Keratinocyte (primary cell): Measurements from ENCODE around the gene SULT4A1.

Experiments
- EZH2 ChIP-seq: IDR thresholded peaks from one replicate; pipeline ENCODE4 v1.6.1; 2012; ENCODE audit warnings: inconsistent platforms, mild to moderate bottlenecking, low read length, moderate library complexity
- TF ChIP-seq, protein P1 (sequence below), 3 experiments: IDR thresholded peaks in 1 of 3; conservative IDR thresholded peaks in 1 of 3; optimal IDR thresholded peaks in 1 of 3; 2 replicates in 2 of 3; 3 replicates in 1 of 3; pipeline versions ENCODE3 to v1.5.1; 2011; ENCODE audit warnings: low read length in 3 of 3, mild to moderate bottlenecking in 3 of 3, moderate library complexity in 2 of 3, control low read depth in 1 of 3, inconsistent platforms in 1 of 3; ENCODE audit not compliant: insufficient read depth in 2 of 3; ENCODE audit errors: extremely low read depth in 1 of 3

DNA sequence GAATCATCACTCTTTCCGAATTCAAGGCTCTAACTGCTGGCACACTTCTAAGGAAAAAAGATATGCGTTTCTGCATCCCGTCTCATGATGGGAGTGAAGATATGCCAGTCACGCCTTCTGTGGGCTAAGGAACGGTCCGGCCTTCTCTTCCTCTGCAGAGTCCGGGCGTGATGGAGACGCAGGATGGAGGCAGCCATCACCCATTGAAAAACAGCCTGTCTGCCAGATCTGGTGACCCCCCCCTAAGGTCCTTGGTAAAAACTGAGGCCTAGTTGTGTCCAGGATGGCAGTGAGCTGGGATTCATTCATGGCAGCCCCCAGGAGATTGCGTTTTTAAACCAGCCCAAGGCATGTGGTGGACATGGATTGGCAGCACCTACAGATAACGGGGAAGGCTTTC lies 43.3 kb downstream of the SULT4A1 start:
- TF ChIP-seq, protein P1, sequence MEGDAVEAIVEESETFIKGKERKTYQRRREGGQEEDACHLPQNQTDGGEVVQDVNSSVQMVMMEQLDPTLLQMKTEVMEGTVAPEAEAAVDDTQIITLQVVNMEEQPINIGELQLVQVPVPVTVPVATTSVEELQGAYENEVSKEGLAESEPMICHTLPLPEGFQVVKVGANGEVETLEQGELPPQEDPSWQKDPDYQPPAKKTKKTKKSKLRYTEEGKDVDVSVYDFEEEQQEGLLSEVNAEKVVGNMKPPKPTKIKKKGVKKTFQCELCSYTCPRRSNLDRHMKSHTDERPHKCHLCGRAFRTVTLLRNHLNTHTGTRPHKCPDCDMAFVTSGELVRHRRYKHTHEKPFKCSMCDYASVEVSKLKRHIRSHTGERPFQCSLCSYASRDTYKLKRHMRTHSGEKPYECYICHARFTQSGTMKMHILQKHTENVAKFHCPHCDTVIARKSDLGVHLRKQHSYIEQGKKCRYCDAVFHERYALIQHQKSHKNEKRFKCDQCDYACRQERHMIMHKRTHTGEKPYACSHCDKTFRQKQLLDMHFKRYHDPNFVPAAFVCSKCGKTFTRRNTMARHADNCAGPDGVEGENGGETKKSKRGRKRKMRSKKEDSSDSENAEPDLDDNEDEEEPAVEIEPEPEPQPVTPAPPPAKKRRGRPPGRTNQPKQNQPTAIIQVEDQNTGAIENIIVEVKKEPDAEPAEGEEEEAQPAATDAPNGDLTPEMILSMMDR (optimal IDR thresholded peaks at IDR 0.05 in 1 of 3, IDR thresholded peaks at IDR 0.05 in 1 of 3, conservative IDR thresholded peaks at IDR 0.05 in 1 of 3; ENCODE audit: extremely low read depth in 1 of 3, insufficient read depth in 2 of 3, low read length in 3 of 3) = no peak
- no peak for TF ChIP-seq EZH2
